D721Med (cell line): ENCODE measurements around the gene COBL.

Experiments
- DNase-seq: peaks from one replicate; pipeline ENCODE4 v3.0.0; 2011; ENCODE audit warnings: low spot score; ENCODE audit not compliant: insufficient read length
- FAIRE-seq: peaks from 2 replicates; lab custom pipeline; 2011; peaks lifted over from hg19 to GRCh38; lab: Jason Lieb, UNC
- CTCF ChIP-seq: IDR thresholded peaks from 2 replicates; pipeline ENCODE4 v1.5.1; 2012; ENCODE audit warnings: mild to moderate bottlenecking, control low read depth; ENCODE audit not compliant: insufficient read depth; ENCODE audit errors: missing control alignments

Gene COBL

GRCh38 chr7:51230324-51230625 lies 86.3 kb downstream of the COBL start:
- no peak for TF ChIP-seq CTCF
- FAIRE-seq (no peak), DNase-seq (no peak)

- FAIRE-seq = no peak
- no peak for TF ChIP-seq CTCF
- DNase-seq = no peak
These were observed 86.8 kb downstream of the COBL start for GRCh38 chr7:51229620-51230323.

GRCh38 chr7:51229106-51229537 lies 87.5 kb downstream of the COBL start:
- FAIRE-seq = no peak
- no peak for DNase-seq
- TF ChIP-seq CTCF = no peak

- TF ChIP-seq CTCF = no peak
- no peak for DNase-seq
- no peak for FAIRE-seq
These were observed 88.1 kb downstream of the COBL start for GRCh38 chr7:51228386-51228958.

GRCh38 chr7:51227861-51228260 lies 88.7 kb downstream of the COBL start:
- DNase-seq (no peak), FAIRE-seq (no peak)
- TF ChIP-seq CTCF = no peak

GRCh38 chr7:51226916-51227535 lies 89.6 kb downstream of the COBL start:
- FAIRE-seq (no peak), DNase-seq (no peak)
- no peak for TF ChIP-seq CTCF
